Measurements from ENCODE around the gene TMEM101. TPM values are rescaled to one million over a fixed set of nuclear protein-coding genes. Genes with fewer than 3 reads are reported as not detected.

Gene TMEM101
- total and polyA plus RNA-seq, 2 of the 13 experiments (the other 11 are each of a cell fraction or from before 2014, with no cell fraction given): 72.0 to 100 TPM

GRCh38 chr17:43979011-43979410 lies 35.8 kb downstream of the TMEM101 start:
- ChIA-PET POLR2A (no interaction called here), CTCF (ENCODE audit: low intra/inter-chr PET ratio, low total read pairs) (no interaction called here)
- no peak for FAIRE-seq
- Histone ChIP-seq H3K4me1 (ENCODE audit: insufficient read depth, low read length) (peaks cover 35% of the 10 kb centered on the region), H3K36me3 (replicated peaks in 1 of 2; ENCODE audit: control insufficient read depth in 1 of 2, insufficient read depth in 2 of 2, low read length in 2 of 2) (no peaks in the 10 kb centered on the region), H3K27me3 (ENCODE audit: control insufficient read depth in 1 of 2, insufficient read depth in 2 of 2, low read length in 2 of 2) (peaks cover 9 to 65% of the 10 kb centered on the region in 2 experiments), H3K27ac (ENCODE audit: extremely low read length, insufficient read depth, low read length) (no peak overlapping the region), H2AFZ (ENCODE audit: low read length) (no peak overlapping the region), H4K20me1 (ENCODE audit: insufficient read depth, low read length) (no peaks in the 10 kb centered on the region), H3K79me2 (ENCODE audit: insufficient read depth, low read length) (no peaks in the 10 kb centered on the region), H3K9ac (ENCODE audit: insufficient read depth, low read depth, low read length) (no peak overlapping the region), H3K4me2 (ENCODE audit: low read depth, low read length) (no peak overlapping the region), H3K9me3 (ENCODE audit: low read length) (no peaks in the 10 kb centered on the region), H3K4me3 (replicated peaks in 1 of 3; ENCODE audit: insufficient read depth in 1 of 3, low read depth in 2 of 3, low read length in 3 of 3) (no peak overlapping the region)
- in situ Hi-C loops (cut with HindIII; ENCODE audit: extremely low pct_ligation_motif_present, low pct_unique_long_range_greater_than_20kb): no loop called here
- BruUV-seq (replicated peaks): no TSS peak
- ATAC-seq: no peak
- intact Hi-C loops (cut with micrococcal nuclease; ENCODE audit: unreplicated experiment): no loop called here
- DNase-seq (ENCODE audit: low spot score): no peak
- TF ChIP-seq ZNF629 (CRISPR knock-in tag; conservative IDR thresholded peaks at IDR 0.05) (no peak), GATAD2A (CRISPR knock-in tag; IDR thresholded peaks at IDR 0.05) (no peak), ETV6 (CRISPR knock-in tag; conservative IDR thresholded peaks at IDR 0.05) (no peak), NFRKB (IDR thresholded peaks at IDR 0.05) (no peak), ZNF720 (CRISPR knock-in tag; IDR thresholded peaks at IDR 0.05) (no peak), STAG1 (CRISPR knock-in tag; IDR thresholded peaks at IDR 0.05) (no peak), SUZ12 (IDR thresholded peaks at IDR 0.05; ENCODE audit: low read depth, low read length) (no peak), HMG20A (CRISPR knock-in tag; IDR thresholded peaks at IDR 0.05; ENCODE audit: borderline replicate concordance) (no peak), JARID2 (CRISPR knock-in tag; IDR thresholded peaks at IDR 0.05; ENCODE audit: insufficient replicate concordance) (no peak)
- TF ChIP-seq, protein P1, sequence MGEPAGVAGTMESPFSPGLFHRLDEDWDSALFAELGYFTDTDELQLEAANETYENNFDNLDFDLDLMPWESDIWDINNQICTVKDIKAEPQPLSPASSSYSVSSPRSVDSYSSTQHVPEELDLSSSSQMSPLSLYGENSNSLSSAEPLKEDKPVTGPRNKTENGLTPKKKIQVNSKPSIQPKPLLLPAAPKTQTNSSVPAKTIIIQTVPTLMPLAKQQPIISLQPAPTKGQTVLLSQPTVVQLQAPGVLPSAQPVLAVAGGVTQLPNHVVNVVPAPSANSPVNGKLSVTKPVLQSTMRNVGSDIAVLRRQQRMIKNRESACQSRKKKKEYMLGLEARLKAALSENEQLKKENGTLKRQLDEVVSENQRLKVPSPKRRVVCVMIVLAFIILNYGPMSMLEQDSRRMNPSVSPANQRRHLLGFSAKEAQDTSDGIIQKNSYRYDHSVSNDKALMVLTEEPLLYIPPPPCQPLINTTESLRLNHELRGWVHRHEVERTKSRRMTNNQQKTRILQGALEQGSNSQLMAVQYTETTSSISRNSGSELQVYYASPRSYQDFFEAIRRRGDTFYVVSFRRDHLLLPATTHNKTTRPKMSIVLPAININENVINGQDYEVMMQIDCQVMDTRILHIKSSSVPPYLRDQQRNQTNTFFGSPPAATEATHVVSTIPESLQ (CRISPR knock-in tag; conservative IDR thresholded peaks at IDR 0.05): no peak
- WGBS (ENCODE audit: low lambda C conversion rate): 51% methylated on average over 7 of the region's 7 CpGs

Measured in HepG2 (cell line).